Activated CD4-positive, alpha-beta T cell treated with anti-CD3 and anti-CD28 coated beads, Interleukin-2, Interleukin-6, amounts not matched to agents 100 ng/mL and 50 ng/mL, durations not matched to agents 16 hours and 8 hours (primary cell): ENCODE measurements around the gene SLF1.

ENCODE experiments used
- DNase-seq: peaks from one replicate; pipeline ENCODE4 v3.0.0-alpha.2; 2020

Gene SLF1

GRCh38 chr5:94667937-94668336, 49.5 kb downstream of the SLF1 start:
- no peak for DNase-seq

DNA sequence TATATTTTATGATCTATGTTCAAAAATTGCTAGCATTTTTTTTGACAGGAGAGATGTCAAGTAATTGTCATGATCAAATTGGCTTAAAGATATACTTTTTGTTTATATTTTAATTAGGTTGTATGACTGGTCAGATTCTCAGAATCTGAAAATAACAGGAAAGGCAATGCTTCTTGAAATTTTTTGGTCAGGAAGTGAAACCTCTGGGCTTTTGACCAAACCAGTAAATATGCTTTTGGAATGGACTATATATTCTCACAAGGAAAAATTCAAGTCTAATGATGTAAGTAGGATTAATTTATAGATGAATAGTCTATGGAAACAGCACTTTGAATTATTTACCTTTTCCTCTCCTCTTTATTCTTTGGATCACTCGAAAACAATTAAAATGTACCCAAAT, 52.3 kb downstream of the SLF1 start:
- DNase-seq, result no peak

GRCh38 chr5:94672746-94673145, 54.3 kb downstream of the SLF1 start:
- DNase-seq, result no peak

DNA sequence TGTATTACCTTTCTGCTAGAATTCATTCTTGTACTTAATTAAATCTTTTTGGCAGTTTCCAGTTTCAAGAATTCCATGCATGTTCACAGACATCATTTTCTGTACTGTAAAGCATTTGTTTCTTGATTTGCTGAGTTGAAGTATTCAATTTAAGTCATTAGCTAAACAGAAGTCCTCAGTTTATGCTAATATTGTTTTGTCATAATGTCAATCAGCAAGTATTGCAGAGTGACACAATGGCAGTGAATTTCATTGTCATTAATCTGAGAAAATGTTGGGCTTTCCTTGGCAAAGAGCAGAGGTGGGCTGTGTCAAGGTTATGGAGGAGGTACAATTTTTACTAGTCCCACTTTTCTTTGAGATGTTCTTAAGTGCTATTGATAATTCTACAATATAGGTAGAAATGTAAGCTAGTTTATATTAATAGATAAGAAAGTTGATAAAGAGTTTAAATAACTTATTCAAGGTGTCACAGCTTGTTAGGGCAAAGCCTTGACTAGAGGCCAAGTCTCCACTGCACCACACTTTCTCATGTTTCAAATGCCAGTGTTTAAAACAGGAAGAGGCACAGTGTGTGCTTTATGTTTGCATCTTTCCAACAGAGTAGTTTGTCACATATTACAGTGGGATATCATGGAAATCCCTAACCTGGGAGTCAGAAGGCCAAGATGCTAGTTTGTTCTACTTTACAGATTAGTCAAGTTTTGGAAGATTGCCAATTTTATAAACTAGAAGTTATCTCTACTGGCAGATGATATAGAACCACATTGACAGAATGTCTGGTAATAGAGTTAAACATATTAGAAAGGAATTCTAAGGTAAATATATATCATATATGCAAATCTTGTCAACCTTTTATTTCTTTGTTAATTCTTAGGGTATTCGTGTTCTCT, 56.3 kb downstream of the SLF1 start:
- no peak for DNase-seq

DNA sequence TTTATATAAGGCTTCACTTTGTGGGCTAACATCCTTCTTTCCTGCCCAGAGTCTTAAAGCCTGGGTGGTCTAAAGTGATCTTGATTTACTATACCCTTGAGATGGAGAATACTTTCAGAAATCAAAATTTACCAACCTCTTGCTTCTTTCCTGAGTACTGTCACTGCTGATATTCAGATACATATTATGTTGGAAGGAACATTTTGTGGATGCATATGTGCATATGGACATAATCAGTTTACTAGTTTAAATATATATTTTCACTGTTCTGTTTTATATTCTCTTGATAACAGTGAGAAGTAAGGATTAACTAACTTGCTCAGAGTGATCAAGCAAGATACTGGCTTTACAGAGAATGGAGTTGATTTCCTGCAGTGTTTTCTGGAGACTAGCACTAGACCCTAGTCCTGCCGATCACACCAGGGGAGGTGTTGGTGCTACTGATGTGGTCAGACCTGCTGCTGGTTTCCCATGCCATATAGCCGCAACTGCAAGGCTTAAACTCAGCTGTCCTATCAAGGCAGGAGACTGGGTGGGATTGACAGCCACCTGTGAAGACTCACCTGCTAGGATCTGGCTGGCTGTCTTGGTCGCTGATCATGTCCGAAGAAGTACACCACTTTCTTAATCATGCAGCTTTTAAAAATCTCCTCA, 57.6 kb downstream of the SLF1 start:
- no peak for DNase-seq

DNA sequence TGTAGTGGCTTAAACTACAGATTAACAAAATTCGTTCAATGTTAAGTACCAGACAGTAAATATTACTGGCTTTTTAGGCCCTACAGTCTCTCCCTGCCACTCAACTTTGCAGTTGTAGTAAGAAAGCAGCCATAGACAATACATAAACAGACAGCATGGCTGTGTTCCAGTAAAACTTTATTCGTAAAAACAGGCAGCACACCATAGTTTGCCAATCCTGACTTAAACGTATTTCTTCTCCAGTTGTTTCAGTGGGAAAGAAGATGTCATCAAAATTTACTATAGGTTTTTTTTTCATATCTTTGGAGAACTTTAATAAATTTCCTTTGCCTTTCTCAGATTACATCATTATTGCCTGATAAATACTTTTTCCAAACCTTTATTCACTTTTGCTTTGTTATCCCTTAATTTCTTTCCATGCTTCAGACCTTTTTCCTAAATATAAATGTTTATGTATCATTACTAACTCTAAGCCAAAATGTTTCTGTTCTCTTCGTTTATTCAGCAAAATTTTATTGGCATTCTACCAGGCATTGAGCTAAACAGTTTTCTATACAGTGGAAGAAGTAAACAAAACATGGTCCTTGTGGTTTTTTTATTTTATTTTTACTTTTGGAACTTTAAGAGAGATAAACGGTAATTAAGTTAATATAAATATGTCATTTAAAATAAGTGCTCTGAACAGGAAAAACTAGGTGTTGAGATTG, 64.5 kb downstream of the SLF1 start:
- DNase-seq, result no peak

DNA sequence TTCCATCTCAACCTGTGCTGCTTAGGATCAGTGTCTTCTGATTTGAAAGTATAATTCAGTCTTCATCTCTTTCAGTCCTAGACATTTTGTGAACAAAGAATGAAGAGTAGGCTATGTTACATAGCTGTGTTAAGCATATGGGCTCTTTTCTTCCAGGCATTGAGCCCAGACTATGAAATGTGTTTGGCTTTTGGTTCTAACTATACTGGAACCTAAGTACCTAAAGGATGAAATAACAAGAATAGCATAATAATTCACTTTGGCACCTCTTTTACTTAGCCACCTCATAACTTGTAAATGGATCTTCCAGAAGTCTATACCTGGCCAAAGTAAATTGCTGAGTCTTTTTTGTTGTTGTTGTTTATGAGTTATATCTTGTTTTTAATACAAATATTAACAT, 71.4 kb downstream of the SLF1 start:
- no peak for DNase-seq

GRCh38 chr5:94690778-94691177, 72.3 kb downstream of the SLF1 start:
- no peak for DNase-seq

DNA sequence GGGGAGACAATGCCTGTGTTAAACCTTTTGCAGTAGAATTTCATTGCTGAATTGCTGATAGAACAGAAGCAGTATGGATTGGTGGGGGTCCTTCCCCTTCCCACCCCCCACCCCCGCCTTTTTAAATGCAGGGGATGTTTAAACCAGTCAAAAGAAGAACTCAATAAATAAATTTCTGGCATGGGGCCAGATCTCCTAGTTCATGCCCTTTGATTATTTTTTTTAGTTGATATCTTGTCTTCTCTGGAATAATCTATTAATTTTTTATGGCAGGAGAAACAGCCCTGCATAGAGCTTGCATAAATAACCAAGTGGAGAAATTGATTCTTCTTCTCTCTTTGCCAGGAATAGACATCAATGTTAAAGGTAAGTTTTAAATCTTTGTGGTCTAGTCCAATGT, 72.8 kb downstream of the SLF1 start:
- no peak for DNase-seq

DNA sequence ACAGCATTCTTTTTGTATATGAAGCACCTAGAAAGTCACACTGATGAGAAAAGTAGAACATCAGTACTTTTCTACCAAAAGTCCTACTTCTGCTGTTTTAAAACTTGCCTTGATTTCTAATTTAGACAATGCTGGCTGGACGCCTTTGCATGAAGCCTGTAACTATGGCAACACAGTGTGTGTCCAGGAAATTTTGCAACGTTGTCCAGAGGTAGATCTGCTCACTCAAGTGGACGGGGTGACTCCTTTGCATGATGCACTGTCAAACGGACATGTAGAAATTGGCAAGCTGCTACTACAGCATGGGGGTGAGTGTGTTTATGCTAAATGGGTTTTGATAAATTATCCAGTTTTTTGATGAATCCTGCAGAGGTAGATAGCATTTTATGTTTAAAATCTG, 73.5 kb downstream of the SLF1 start:
- no peak for DNase-seq

DNA sequence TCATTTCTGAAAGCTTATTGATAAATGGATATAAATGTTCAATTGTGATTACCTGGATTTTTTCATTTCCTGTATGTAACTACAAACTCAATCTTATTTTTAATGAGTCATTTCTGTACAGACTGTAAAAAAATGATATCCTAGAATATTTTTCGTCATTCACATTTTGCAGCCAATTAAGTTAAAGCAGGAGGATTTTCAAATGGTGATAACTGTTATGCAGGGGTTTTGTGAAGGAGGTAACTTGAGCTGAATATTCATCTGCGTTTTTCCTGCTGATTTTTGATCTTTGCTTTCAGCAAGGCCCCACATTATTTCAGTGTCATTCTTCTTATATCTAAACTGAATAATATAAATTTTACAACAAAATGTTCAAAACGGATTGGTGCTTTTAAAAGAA, 74.1 kb downstream of the SLF1 start:
- DNase-seq, result no peak

DNA sequence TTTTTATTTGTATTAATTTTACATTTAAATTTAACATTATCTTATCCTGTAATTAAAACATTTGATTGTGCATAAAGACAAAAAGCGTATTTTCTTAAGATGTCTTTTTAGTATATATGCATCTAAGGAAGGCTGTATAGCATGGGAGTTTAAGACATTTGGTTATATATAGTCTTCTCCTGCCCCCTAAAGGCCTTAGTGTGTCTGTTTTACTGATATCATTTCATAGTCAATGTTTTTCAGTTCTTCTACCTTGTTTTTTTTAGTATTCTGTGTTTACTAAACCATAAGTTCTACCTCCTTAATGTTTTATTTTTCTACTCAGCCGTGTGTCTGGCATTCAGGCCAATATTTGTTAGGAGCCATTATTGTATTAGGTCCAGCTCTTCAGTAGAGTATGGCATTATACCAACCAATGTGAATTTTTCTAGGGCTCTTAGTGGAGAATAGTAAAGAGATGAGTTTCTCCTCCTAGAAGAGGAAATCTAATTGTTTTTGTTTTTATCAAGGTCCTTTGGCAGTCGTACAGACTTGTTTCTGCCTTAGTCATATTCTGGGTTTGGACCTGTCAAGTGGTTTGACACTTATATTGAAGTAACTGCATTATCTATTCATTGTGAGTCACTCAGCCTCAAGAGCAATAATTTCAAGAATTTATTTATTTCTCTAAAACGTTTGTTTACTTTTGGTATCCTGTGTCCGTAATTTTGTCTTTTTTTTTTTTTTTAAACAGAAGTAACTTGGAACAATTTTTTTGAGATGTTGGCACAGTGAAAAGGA, 74.8 kb downstream of the SLF1 start:
- DNase-seq, result peak; percentile 53

GRCh38 chr5:94693845-94694370, 75.4 kb downstream of the SLF1 start:
- DNase-seq, result no peak

DNA sequence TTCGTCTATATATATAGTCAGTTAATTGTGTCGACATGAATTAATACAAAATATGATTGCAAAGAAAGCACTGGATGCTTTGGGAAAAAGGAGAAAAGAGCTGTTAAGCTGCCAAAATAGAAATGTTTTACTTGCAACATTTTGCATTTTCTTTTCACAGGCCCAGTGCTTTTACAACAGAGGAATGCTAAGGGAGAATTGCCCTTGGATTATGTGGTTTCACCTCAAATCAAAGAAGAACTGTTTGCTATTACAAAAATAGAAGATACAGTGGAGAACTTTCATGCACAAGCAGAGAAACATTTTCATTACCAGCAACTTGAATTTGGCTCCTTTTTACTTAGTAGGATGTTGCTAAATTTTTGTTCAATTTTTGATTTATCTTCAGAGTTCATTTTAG, 76.2 kb downstream of the SLF1 start:
- no peak for DNase-seq

DNA sequence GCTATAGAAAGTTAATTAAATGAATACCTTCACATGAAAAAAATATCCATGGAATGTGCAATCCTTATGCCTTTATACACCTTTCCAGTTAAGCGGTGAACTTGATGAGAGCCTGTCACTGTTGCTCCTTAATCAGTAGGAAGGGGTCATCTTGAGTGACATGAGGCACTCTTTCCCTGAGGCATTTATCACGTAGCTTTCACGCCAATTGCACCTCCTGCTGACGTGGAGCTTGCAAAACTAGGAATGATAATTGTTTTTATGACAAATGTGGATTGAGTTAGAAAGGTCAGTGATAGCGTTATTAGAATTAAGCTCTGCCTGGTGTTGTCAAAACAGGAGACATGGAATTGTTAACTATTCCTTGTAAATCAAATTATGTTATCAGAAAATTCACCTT, 79.7 kb downstream of the SLF1 start:
- no peak for DNase-seq

GRCh38 chr5:94699562-94699961, 81.1 kb downstream of the SLF1 start:
- no peak for DNase-seq

- peak; percentile 67 for DNase-seq
Observed at GRCh38 chr5:94700592-94700991, 82.1 kb downstream of the SLF1 start.

DNA sequence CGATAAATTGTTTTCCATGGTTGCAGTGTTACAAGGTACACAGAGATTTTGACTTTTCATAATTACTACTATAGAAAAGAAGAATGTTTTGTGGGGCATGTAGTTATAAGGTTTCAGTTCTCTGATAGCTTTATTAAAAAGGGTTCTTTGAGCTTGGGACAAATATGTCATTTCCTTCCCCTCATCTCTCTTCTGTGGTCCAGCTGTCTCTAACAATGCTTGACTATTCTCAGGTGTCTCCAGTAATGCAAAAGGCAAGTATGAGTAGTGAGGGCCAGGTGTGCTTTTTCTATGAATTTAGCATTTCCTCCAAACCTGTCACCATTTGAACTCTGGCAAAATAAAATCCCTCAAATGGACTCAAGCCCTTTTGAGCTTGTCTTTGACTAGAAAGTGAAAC, 84.3 kb downstream of the SLF1 start:
- no peak for DNase-seq

- no peak for DNase-seq
Observed at GRCh38 chr5:94705427-94705826, 87.0 kb downstream of the SLF1 start.

GRCh38 chr5:94707359-94707758, 88.9 kb downstream of the SLF1 start:
- DNase-seq, result no peak

GRCh38 chr5:94709277-94709676, 90.8 kb downstream of the SLF1 start:
- no peak for DNase-seq

GRCh38 chr5:94711785-94712184, 93.3 kb downstream of the SLF1 start:
- DNase-seq, result no peak

DNA sequence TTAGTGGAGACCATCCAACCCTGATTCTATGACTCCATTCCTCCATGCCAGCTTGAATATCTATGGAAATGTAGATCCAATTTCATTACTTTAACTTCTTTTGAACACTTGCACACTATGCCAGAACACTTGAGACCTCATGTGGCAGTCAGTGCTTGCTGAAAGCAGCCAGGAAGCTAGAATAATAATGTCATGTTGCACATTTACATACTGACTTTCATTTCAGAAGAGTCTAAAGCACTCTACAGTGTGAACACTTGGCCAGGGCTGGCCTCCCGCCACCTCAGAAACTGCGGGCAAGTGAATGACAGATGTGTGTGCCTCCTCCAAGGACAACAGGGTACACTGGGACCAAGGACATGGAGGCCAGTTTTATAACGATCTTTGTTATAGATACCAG, 97.3 kb downstream of the SLF1 start:
- no peak for DNase-seq
